ENCODE measurements around the gene OR2A12.
"Not testable (repeated sequence)": the region's sequence is repeated elsewhere in the genome, so short reads cannot be mapped to it uniquely, and the experiment has no call there.

Gene OR2A12

GRCh38 chr7:144122876-144123275 lies 36.8 kb downstream of the OR2A12 start, which contains the start of gene OR2A14:
TSS of gene OR2A14 (plus strand) at chr7:144123176. CDS start at chr7:144129113, 5,937 bp downstream.
- no peak for DNase-seq (ENCODE audit: low read depth)

- DNase-seq (ENCODE audit: low read depth), result peak; percentile 66
These were observed 41.7 kb downstream of the OR2A12 start for GRCh38 chr7:144127714-144128334.

GRCh38 chr7:144129601-144130000 lies 43.5 kb downstream of the OR2A12 start:
- DNase-seq (ENCODE audit: low read depth), result not testable (repeated sequence)

GRCh38 chr7:144130730-144131129 lies 44.7 kb downstream of the OR2A12 start:
- no peak for DNase-seq (ENCODE audit: low read depth)

- no peak for DNase-seq (ENCODE audit: low read depth)
These were observed 46.2 kb downstream of the OR2A12 start for GRCh38 chr7:144132262-144132661.

GRCh38 chr7:144133307-144133706 lies 47.2 kb downstream of the OR2A12 start:
- no peak for DNase-seq (ENCODE audit: low read depth)

- no peak for DNase-seq (ENCODE audit: low read depth)
These were observed 48.0 kb downstream of the OR2A12 start for GRCh38 chr7:144134116-144134515.

GRCh38 chr7:144137501-144137900 lies 51.4 kb downstream of the OR2A12 start:
- DNase-seq (ENCODE audit: low read depth), result no peak

- DNase-seq (ENCODE audit: low read depth), result no peak
These were observed 56.1 kb downstream of the OR2A12 start for GRCh38 chr7:144142187-144142586.

- no peak for DNase-seq (ENCODE audit: low read depth)
These were observed 58.3 kb downstream of the OR2A12 start for GRCh38 chr7:144144426-144144825.

GRCh38 chr7:144148224-144148827 lies 62.2 kb downstream of the OR2A12 start:
- DNase-seq (ENCODE audit: low read depth), result no peak

All from fibroblast of the conjunctiva (primary cell).